NB4 (cell line): ENCODE data around the gene NOTCH1.

Source experiments
- DNase-seq: peaks from one replicate; pipeline ENCODE4 v3.0.0; 2010; ENCODE audit warnings: low read depth
- H3K4me3 ChIP-seq: one replicate; pipeline ENCODE4 v1.5.1; 2011; ENCODE audit warnings: mild to moderate bottlenecking, low read depth, low read length, moderate library complexity
- MYC ChIP-seq: IDR thresholded peaks from 2 replicates; pipeline ENCODE4 v1.6.1; 2011; ENCODE audit warnings: low read depth, low read length
- POLR2A ChIP-seq: IDR thresholded peaks from 2 replicates; pipeline ENCODE4 v1.6.1; 2011; ENCODE audit warnings: mild to moderate bottlenecking; ENCODE audit not compliant: insufficient read length; ENCODE audit errors: extremely low read depth
- TF ChIP-seq, protein P1 (sequence below): IDR thresholded peaks from 2 replicates; pipeline ENCODE4 v1.6.1; 2011; ENCODE audit warnings: low read depth, low read length
- TF ChIP-seq, protein P2 (sequence below): IDR thresholded peaks from one replicate; pipeline ENCODE4 v1.5.1; 2012; ENCODE audit warnings: low read depth, low read length

The NOTCH1 gene

DNA sequence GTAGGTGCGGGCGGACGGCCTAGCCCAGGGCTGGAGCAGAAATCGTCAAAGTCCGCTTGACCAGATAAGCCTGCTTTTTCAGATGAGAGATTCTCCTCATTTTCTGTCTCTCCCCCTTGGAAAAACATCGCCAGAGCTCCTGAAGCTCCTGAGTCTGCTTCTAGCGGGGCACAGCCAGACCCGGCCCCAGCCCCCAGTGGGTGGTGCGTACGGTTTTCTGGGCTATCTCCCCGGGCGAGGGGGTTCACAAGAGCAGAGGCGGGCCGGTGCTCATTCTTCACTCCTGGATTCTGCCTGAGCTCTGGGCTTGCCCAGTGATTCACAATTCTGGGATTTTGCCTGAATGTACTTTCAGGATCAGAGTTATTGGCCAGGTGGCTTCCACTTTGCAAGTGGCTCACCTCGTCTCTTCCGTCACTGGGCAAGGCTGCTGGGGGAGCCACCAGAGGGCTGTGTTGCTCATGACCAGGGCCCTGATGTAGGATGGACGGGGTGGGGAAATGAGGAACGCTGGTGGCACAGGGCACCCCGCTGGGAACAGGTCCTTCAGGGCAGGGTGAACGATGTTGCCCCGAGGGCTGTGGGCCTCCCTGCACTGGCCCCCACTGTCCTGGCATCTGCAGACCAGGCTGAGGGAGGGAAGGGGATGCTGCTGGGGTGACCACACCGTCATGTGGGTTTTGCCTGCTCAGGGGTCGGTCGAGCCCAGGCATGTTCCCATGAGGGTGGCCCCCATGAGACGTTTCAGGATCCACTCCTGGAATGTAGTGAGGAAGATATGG is 69.3 kb downstream of the NOTCH1 start:
- TF ChIP-seq, protein P1, sequence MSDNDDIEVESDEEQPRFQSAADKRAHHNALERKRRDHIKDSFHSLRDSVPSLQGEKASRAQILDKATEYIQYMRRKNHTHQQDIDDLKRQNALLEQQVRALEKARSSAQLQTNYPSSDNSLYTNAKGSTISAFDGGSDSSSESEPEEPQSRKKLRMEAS, result no peak
- TF ChIP-seq MYC, result no peak
- TF ChIP-seq POLR2A, result no peak
- TF ChIP-seq, protein P2, sequence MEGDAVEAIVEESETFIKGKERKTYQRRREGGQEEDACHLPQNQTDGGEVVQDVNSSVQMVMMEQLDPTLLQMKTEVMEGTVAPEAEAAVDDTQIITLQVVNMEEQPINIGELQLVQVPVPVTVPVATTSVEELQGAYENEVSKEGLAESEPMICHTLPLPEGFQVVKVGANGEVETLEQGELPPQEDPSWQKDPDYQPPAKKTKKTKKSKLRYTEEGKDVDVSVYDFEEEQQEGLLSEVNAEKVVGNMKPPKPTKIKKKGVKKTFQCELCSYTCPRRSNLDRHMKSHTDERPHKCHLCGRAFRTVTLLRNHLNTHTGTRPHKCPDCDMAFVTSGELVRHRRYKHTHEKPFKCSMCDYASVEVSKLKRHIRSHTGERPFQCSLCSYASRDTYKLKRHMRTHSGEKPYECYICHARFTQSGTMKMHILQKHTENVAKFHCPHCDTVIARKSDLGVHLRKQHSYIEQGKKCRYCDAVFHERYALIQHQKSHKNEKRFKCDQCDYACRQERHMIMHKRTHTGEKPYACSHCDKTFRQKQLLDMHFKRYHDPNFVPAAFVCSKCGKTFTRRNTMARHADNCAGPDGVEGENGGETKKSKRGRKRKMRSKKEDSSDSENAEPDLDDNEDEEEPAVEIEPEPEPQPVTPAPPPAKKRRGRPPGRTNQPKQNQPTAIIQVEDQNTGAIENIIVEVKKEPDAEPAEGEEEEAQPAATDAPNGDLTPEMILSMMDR, result no peak
- no peak overlapping the region for H3K4me3 ChIP-seq
- no peak for DNase-seq

DNA sequence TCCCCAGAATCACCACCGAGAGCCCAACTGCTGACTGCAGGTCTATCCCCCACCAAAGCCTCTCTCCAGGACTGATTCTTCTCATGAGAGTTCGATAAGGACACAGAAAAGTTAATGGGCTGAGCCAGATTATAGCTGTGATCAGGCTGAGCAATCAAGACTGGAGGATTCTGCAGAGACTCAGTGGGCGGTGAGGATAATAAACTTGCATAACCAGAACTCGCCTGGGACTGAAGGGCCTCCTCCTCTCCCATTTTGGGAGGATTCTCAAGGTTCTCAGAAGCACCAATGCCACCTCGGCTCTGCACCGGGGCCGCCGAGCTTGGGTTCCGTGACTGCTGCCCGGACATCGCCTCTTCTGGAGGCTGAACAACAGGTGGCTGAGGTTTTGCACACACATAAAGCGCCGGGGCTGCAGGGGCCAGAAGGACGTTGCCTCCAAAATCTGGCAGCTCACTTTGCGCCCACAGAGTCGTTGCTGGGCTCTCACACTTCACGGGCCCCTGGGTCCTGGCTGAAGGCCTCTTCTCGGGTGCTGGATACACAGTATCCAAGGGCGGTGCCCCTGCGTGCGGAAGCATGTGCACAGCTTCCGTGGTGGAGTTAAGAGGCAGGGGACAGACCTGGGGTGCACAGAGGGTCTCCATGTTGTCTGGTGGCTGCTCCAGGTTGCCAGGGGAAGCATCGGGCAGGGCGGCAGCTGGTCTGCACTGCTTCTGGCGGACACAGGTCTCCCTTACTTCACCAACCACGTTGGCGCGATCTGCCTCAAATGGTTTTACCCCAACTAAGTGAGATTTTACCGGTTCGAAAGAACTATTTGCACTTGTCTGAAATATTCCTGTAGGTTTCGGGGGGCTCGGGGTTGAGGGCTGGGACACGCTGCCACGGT is 70.6 kb downstream of the NOTCH1 start:
- DNase-seq, result no peak
- TF ChIP-seq MYC (no peak), POLR2A (no peak)
- TF ChIP-seq, protein P1, result no peak
- TF ChIP-seq, protein P2, result no peak

DNA sequence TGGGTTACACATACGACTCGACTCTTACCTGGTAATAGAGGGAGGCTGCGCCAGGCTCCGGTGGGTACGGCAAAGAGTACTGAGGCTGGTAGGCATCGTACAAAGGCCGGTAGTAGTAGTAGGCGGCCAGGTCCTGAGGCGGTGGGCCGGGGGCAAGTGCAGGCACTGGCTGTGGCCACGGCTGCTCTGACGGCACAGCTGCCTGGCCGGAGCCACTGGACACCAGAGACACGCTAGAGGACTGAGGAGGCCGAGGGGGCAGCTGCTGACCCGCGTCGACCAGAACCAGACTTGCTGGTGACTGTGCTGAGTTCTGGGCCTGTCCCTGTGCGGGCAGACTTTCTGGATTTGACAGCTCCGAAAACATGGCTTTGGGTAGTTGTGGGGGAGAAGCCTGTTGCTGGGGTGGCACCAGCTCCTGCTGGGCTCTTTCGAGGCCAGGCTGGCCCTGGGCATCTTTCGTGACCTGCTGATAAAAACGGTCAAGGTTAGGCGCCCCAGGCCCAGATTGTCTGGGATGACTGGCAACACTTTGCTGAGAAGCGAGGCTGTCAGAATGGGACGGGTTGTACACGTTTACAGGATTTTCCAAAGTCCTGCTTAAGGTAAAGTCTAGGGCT is 71.7 kb downstream of the NOTCH1 start:
- DNase-seq, result no peak
- no peak for TF ChIP-seq MYC
- TF ChIP-seq, protein P2, result no peak
- TF ChIP-seq, protein P1, result no peak
- TF ChIP-seq POLR2A, result no peak
- no peak overlapping the region for H3K4me3 ChIP-seq

More for the DNA sequence above, 70.6 kb downstream of the NOTCH1 start:
- no peak overlapping the region for H3K4me3 ChIP-seq

DNA sequence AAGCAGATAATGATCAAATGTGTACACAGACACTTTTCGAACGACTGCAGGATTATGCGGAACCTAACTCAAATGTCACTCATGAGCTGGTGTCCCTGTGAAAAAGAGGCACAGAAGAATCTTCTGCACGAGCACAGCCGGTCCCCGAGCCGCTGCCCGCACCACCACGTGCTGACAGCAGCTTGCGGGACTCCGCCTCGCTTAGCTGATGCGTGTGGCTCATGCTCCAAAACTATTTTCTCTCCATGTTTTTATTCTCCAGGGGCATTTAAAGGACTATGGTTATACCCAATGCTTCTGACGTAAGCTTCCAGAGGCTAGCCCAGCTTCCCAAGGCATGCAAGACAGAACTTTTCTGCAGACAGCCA is 72.5 kb downstream of the NOTCH1 start:
- TF ChIP-seq, protein P1, result no peak
- TF ChIP-seq POLR2A (no peak), MYC (no peak)
- TF ChIP-seq, protein P2, result no peak
- no peak for DNase-seq
- H3K4me3 ChIP-seq, result no peak overlapping the region

DNA sequence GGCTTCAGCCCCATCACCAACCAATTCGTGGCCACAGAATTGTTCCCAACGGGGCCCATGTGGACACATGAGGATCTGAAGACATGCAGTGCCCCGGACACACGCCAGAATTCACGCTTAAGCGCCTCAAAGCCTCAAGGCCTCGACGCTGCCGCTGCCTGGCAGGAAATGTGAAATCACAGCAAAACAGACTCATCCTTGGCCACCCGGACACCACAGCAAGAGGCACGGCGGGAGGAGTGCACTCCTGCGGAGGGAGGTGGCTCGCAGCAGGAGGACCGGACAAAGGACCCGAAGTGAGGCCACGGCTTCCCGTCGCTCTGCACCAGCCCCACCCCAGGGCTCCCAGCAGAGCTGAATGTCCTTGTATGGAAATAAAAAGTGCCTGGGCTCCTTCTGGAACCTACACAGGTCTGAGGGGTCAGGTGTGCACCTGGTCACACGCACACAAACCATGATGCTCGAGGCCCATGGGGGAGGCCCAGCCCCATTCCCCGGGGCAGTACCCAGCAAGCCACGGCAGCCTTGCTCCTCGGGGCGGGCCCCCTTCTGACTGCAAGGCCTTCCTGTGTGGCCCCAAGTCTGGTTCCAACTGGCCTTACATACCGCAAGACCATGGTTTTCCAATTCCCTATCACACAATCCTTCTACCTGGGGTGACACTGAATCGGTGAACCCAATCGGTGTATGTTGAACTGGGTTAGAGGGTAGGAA is 73.1 kb downstream of the NOTCH1 start:
- DNase-seq, result no peak
- TF ChIP-seq POLR2A, result no peak
- TF ChIP-seq MYC, result no peak
- TF ChIP-seq, protein P1, result no peak
- TF ChIP-seq, protein P2, result no peak
- H3K4me3 ChIP-seq, result no peak overlapping the region
